NCI-H748 (cell line): ENCODE results near the gene CACNA1I.

Experiments used
- DNase-seq: peaks from one replicate; lab custom pipeline; 2025; ENCODE audit not compliant: unreplicated experiment; lab: John Stamatoyannopoulos, UW

Gene CACNA1I

DNA sequence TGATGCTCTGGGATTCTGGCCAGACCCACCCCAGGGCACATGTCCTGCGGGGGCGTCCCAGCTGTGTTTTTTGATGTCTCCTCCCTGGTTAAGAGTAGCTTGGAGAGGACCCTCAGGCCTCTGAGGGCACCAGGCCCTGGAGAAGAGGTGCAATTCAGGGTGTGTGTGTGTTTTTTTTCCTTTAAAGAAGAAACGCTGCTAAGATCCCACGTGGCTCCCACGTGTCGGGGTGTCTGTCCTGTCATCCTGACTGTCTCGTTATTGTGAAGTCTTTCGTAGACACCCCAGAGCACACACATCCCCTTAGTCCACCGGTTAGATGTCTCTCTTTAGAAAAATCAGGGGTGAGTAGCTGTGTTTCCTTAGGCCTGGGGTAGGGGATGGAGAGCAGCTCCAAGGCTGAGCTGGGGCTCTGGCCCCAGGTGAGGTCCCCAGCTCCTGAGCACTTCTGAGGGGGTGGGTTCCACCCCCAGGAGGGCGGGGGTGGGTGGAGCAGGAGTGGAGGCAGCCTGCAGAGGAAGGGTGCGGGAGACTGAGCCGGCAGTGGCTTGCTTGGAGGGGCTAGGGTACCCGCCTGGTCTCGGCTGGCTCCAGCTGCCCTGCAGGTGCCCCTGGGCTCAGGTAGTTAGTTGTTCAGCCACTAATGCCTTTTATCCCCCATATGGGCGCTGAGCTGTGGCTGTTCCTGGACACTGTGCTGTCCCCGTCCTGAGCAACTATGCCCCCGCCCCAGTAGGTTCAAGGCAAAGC lies 116.4 kb downstream of the CACNA1I start:
- DNase-seq = no peak

GRCh38 chr22:39688186-39688785 lies 117.7 kb downstream of the CACNA1I start:
- no peak for DNase-seq

DNA sequence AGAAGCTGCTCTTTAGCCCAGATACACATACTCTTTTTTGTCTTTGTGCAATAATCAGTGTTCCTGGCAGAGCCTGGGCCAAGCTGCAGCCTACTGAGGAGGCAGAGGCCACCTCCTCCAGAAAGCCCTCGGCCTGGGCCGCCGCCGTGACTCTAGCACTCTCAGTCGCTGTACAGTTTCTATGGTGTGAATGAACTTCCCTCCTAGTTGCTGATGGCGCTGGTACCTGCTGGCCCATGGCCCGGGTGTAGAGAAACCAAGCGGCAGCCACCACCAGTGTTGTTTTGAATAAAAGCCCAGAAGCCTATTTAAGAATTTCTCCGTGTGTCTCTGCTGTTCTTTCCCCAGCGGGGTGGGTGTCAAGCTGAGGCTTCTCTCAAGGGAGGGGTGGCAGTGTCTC lies 118.9 kb downstream of the CACNA1I start:
- DNase-seq = no peak

DNA sequence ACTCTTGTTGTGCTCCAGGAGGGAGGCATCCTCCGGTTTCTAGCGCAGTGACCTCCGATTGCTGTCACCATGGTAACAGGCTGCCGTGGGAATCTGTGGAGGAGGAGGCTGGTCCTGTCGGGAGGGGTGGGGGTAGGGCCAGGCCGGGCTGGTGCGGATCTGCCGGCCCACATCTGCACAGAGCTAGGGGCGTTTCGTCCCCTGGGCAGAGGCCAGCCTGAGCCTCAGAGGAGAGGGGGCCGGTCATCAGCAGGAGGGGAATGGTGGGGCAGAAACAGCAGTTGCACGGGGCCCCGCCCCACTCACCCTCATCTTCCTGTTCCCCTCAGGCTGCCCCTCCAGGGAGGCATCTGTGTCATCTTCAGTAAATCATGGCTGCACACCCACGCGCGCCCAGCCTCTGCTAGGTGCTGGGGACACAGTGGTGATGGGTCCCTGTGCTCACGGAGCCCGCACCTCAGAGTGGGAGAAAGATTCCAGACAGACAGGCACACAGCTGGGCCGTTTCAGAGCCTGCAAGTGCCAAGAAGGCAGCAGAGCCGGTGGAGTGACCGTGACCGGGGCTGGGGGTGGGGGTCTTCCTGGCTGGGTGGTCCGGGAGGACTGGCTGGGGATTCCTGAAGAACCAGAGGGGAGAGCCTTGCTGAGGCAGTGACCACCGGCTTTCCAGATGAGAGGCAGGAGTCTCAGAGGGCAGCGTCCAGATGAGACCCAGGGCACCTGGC lies 120.5 kb downstream of the CACNA1I start:
- peak; percentile 69 for DNase-seq

- DNase-seq = no peak
Observed at GRCh38 chr22:39693943-39694500, 123.5 kb downstream of the CACNA1I start.

- DNase-seq = no peak
Observed at GRCh38 chr22:39697790-39698430, 127.4 kb downstream of the CACNA1I start.

- no peak for DNase-seq
Observed at GRCh38 chr22:39699631-39700360, 129.2 kb downstream of the CACNA1I start.

GRCh38 chr22:39700565-39700964 lies 130.0 kb downstream of the CACNA1I start:
- DNase-seq = no peak

DNA sequence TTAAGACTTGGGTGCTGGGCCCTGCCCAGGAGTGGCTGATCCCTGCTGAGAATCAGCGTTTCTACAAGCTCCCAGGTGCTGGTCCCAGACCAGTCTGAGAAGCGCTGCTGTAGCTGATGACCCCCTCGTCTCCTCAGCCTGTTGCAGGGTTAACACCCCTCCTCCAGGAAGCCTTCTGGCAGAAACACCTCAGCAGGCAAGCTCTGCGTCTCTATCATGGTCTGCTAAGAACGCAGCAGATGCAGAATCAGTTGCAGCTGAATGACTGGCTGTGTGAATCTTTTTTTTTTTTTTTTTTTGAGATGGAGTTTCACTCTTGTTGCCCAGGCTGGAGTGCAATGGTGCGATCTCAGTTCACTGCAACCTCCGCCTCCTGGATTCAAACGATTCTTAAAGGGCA lies 132.5 kb downstream of the CACNA1I start:
- DNase-seq = no peak

DNA sequence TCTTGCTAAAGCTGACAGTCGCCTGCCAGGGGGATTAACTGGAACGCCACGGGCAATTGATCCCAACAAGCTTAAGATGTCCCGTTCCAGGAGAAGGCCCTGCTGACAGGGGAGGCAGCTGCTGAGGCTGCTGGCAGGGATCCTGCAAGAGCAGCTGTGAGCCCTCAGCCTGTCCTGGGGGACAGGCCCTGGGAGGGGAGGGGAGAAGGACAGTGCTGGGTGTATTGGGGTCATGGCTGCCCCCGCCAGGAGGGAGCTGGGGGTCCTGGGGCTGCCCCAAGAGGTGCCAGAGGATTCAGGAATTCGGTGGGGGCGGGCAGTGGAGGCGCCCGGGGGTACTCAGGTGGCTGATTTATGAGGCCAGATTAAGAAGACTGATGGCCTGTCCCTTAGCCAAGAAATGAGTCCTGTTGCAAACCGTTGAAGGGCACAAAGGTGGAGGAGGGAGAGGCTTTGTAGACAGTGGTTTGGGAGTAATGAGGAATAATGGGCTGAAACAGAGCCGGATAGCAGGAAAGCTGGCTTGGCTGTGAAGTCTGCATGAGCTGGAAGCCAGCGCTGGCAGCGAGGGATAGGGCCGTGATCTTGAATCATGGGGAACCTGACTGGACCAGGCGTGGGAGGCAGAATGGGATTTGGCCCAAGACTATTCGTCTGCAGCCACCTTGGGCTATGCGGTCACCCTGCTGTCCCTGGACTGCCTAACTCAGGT lies 133.5 kb downstream of the CACNA1I start:
- DNase-seq = no peak

GRCh38 chr22:39705386-39705785 lies 134.8 kb downstream of the CACNA1I start:
- DNase-seq = no peak

DNA sequence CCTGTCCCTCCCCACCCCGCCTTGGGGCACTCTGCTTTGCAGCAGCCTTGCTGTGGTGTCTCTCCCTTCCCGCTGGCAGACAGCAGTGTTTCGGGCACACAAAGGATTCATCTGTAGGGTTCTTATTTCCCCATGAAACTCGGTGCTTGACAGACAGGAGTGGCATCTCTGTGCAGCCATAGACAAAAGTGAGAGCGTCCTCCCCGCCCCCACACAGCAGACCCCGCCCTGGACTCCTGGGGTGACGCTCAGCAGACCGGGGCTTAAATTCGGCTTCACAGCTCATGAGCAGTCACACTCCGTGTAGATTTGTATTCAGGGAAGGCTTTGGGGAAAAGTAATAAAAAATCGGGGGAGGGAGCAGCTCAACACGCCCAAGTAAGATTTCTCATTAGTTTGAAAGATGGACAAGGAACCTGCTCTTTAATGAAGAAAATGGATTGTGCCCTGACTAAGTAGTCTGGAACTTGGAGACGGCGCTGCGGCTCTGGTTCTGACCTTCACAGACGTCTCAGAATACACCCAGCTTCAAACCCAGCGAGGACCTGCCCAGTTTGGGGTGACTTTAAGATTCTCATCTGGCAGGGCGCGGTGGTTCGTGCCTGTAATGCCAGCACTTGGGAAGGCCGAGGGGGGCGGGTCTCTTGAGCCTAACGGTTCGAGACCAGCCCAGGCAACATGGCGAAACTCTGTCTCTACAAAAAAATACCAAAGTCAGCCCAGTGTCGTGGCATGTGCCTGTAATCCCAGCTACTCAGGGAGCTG lies 136.0 kb downstream of the CACNA1I start:
- peak; percentile 6 for DNase-seq

DNA sequence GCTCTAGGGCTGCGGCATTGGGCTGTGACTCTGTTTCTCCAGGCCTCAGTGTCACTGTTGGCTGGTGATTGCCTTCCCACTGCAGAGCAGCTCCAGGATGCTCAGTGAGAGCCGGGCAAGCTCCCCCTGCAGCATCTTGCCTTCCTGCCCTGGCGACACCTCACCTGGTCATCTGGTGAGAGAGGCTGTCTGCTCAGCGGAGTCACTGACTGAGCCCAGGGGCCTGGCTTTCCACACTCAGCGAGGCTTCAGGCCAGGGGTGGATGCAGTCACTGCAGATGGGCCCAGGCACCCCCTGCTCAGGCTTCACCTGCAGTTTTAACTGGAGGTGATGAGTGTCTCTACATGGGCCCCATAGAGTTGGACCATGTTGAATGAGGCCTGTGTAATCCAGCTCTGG lies 136.8 kb downstream of the CACNA1I start:
- DNase-seq = no peak

DNA sequence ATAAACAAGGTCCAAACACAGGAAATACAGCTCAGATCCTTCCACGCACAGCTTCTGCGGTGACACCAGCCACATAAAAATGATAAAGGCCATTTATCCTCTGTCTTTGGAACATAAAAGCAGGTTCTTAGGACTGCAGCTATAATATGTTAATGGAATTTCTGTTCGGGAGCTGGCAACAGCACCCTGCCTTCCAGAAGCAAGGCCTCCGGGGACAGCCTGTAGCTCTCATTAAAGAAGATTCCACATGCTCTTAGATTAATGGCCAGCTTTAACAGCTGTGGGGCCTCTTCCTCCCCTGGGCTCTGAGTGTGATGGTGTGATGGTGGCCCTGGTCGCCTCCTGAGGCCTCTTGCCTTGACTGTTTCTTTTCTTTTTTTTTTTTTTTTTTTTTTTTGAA lies 137.3 kb downstream of the CACNA1I start:
- no peak for DNase-seq

- DNase-seq = no peak
Observed at GRCh38 chr22:39710380-39711150, 140.0 kb downstream of the CACNA1I start.

- DNase-seq = no peak
Observed at GRCh38 chr22:39712081-39712480, 141.5 kb downstream of the CACNA1I start.

DNA sequence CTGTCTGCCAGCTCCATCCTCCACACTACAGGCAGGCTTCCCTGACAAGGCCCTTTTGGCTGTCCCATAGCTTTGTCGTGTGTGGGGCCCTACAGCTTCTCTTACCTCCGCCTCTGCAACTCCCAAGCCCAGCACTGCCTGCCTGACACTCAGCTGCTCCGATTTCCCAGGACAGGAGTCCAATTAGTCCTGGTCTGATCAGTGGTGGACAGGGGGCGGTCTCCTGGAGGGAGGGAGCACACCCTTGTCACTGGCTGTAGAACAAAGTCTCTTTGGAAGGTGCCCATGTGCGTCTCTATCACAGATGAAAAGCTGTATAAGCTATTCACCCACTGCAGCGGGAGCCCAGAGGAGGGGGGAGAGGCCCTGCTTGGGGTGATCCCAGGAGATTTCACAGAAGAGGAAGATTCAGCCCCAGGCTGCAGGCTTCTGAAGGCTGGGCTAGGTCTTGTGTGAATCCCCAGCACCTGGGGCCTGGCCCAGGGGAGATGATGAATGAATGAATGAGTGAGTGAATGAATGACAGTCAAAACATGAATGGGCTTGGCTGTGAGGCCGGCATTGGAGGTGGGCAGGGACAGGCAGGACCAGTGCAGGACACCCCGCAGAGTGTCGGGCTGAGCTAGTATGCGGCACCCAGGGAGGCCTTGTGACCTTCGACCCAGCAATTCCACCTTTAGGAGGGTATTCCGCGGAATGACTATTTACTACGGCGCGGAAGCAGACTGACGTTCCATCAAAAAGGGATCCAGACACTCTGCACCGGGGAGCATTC lies 142.4 kb downstream of the CACNA1I start:
- no peak for DNase-seq

DNA sequence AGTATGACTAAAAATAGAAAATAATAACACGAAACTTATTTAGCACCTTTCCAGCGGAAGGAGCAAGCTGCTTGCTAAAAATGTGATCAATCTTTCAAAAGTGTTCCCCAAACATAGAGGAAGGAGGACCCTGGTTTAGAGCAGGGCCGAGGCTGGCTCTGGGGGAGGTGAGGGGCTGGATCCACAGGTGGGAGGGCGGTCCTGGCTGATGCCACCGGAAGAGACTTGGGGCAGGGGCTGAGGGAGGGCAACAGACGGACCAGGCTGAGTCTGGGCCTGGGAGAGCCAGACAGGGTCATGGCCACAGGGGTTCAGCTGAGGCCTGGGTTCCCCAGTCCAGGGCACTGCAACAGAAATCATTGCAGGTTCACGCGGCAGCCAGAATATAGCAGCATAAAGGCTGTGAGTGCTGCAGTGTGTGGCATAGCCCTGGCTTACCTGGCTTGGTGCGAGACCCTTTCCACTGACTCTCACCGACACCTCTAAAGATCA lies 143.3 kb downstream of the CACNA1I start:
- DNase-seq = no peak
